Neuronal stem cell (in vitro differentiated cells): ENCODE measurements around the gene EMC9. TPM values are rescaled to one million over a fixed set of nuclear protein-coding genes. Genes with fewer than 3 reads are reported as not detected.
A peak's percentile ranks its signal among the peaks of the same experiment; 100 is the strongest.

ENCODE experiments used
- DNase-seq: peaks from one replicate; pipeline ENCODE4 v3.0.0-alpha.2; 2013; ENCODE audit warnings: low spot score
- H2AFZ ChIP-seq: one replicate; pipeline ENCODE4 v1.6.1; 2013; ENCODE audit warnings: mild to moderate bottlenecking, low read length, inconsistent platforms
- H2AK5ac ChIP-seq: 2 replicates; pipeline ENCODE4 v1.6.1; 2013; ENCODE audit warnings: low read depth, mild to moderate bottlenecking, inconsistent platforms, low read length, moderate library complexity, mixed read lengths
- H2BK120ac ChIP-seq: 2 replicates; pipeline ENCODE4 v1.6.1; 2013; ENCODE audit warnings: low read depth, mild to moderate bottlenecking, inconsistent platforms, low read length, moderate library complexity, mixed read lengths
- H2BK12ac ChIP-seq: one replicate; pipeline ENCODE4 v1.6.1; 2013; ENCODE audit warnings: low read length, inconsistent platforms
- H2BK15ac ChIP-seq: 2 replicates; pipeline ENCODE4 v1.6.1; 2013; ENCODE audit warnings: mild to moderate bottlenecking, low read length, inconsistent platforms, mixed read lengths
- H2BK5ac ChIP-seq: one replicate; pipeline ENCODE4 v1.6.1; 2013; ENCODE audit warnings: inconsistent platforms, mild to moderate bottlenecking, low read length, moderate library complexity
- H3K14ac ChIP-seq: one replicate; pipeline ENCODE4 v1.6.1; 2013; ENCODE audit warnings: low read length, inconsistent platforms
- H3K18ac ChIP-seq: 2 replicates; pipeline ENCODE4 v1.6.1; 2013; ENCODE audit warnings: low read length, inconsistent platforms
- H3K23ac ChIP-seq: 2 replicates; pipeline ENCODE4 v1.6.1; 2013; ENCODE audit warnings: low read depth, mild to moderate bottlenecking, mixed read lengths, low read length, inconsistent platforms; ENCODE audit not compliant: poor library complexity
- H3K27ac ChIP-seq: replicated peaks from 3 replicates; pipeline ENCODE4 v1.5.1; 2013; ENCODE audit warnings: low read length, inconsistent platforms
- H3K27me3 ChIP-seq, 3 experiments: 2 replicates each; pipeline ENCODE4 v1.6.1; 2013; ENCODE audit warnings: low read length in 3 of 3, mild to moderate bottlenecking in 2 of 3, inconsistent platforms in 1 of 3, low read depth in 1 of 3, mixed read lengths in 1 of 3, moderate library complexity in 1 of 3; ENCODE audit not compliant: control insufficient read depth in 3 of 3, insufficient read depth in 3 of 3
- H3K36me3 ChIP-seq, 2 donors: replicated peaks in 1 of 2; 2 replicates each; pipeline ENCODE4 v1.6.1; 2013; ENCODE audit warnings: low read length in 2 of 2; ENCODE audit not compliant: control insufficient read depth in 2 of 2, insufficient read depth in 2 of 2
- H3K4ac ChIP-seq: 2 replicates; pipeline ENCODE4 v1.6.1; 2013; ENCODE audit warnings: inconsistent platforms, mild to moderate bottlenecking, low read length, moderate library complexity
- H3K4me1 ChIP-seq, 2 donors: 1 replicate in 1 of 2; 2 replicates in 1 of 2; pipeline ENCODE4 v1.6.1; 2013; ENCODE audit warnings: low read length in 2 of 2, low read depth in 1 of 2; ENCODE audit not compliant: control insufficient read depth in 2 of 2, insufficient read depth in 1 of 2
- H3K4me2 ChIP-seq: one replicate; pipeline ENCODE4 v1.6.1; 2013; ENCODE audit warnings: mild to moderate bottlenecking, low read length, inconsistent platforms; ENCODE audit not compliant: insufficient read depth, poor library complexity, severe bottlenecking
- H3K4me3 ChIP-seq, 2 donors: 2 replicates each; pipeline ENCODE4 v1.5.1; 2013; ENCODE audit warnings: low read length in 2 of 2, mild to moderate bottlenecking in 2 of 2, inconsistent platforms in 1 of 2, moderate library complexity in 1 of 2
- H3K79me1 ChIP-seq: one replicate; pipeline ENCODE4 v1.6.1; 2013; ENCODE audit warnings: low read depth, mild to moderate bottlenecking, inconsistent platforms, low read length, moderate library complexity
- H3K9ac ChIP-seq: one replicate; pipeline ENCODE4 v1.6.1; 2013; ENCODE audit warnings: mild to moderate bottlenecking, low read depth, low read length, inconsistent platforms; ENCODE audit not compliant: poor library complexity
- H3K9me3 ChIP-seq, 2 donors: replicated peaks in 1 of 2; 2 replicates each; pipeline versions ENCODE3 to v1.6.1; 2013; ENCODE audit warnings: low read length in 2 of 2, mild to moderate bottlenecking in 2 of 2, inconsistent platforms in 1 of 2, low read depth in 1 of 2, mixed read lengths in 1 of 2, moderate library complexity in 1 of 2; ENCODE audit not compliant: control insufficient read depth in 2 of 2, insufficient read depth in 1 of 2
- H4K8ac ChIP-seq: one replicate; pipeline ENCODE4 v1.6.1; 2013; ENCODE audit warnings: low read depth, mild to moderate bottlenecking, inconsistent platforms, low read length, moderate library complexity
- H4K91ac ChIP-seq: one replicate; pipeline ENCODE4 v1.6.1; 2013; ENCODE audit warnings: low read length, low read depth, mild to moderate bottlenecking, inconsistent platforms; ENCODE audit not compliant: poor library complexity
- WGBS, 2 donors: extraction: QIAGEN DNeasy Blood & Tissue Kit; methylation state at CpG; one replicate each; pipeline ENCODE4 v1.1.7; 2013; ENCODE audit warnings: missing lambda C conversion rate in 2 of 2, mixed read lengths in 1 of 2; ENCODE audit not compliant: insufficient read length in 2 of 2, insufficient replicate concordance in 1 of 2; ENCODE audit errors: extremely low coverage in 2 of 2; 5-methylcytosine and 5-hydroxymethylcytosine counted together
- small RNA-seq: library from polyadenylated mRNA; stranded (forward); fragments of <200 nt; extraction: miRNeasy Mini kit (QIAGEN cat#:217004); gene quantifications from one replicate; pipeline ENCODE3, GENCODE V24; 2013; ENCODE audit not compliant: insufficient read depth

The EMC9 gene

DNA sequence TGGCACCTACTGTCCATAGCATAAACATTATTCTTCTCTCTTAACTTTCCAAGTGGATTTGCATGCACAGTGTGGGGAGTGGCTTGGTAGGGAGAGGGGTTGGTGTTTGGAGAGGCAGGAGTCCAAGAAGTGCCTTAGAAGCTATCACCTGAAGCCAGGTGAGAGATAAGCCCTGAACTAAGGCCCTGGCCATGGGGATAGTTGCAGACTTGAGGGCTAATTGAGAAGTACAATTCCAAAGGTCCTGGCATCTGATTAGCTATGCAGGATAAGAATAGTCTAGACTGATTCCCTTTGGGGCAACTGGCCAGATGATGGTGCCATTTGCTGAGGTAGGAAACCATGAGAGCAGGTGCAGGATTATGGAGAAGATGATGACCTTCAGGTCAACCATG lies 49.3 kb downstream of the EMC9 start:
- H3K36me3 ChIP-seq = peaks cover 0 to 3% of the 10 kb centered on the region in 2 donors
- H2AK5ac ChIP-seq = no peak overlapping the region
- H3K4ac ChIP-seq = no peak overlapping the region
- H2BK120ac ChIP-seq = no peak overlapping the region
- H3K27ac ChIP-seq = no peak overlapping the region
- H3K23ac ChIP-seq = no peak overlapping the region
- no peak overlapping the region for H3K9ac ChIP-seq
- no peak overlapping the region for H4K91ac ChIP-seq
- H3K27me3 ChIP-seq = no peaks in the 10 kb centered on the region
- H2AFZ ChIP-seq = no peak overlapping the region
- H3K9me3 ChIP-seq = no peaks in the 10 kb centered on the region
- peaks cover 14% of the 10 kb centered on the region in 2 donors for H3K4me1 ChIP-seq
- no peak overlapping the region for H3K4me3 ChIP-seq
- DNase-seq = no peak
- no peak overlapping the region for H2BK15ac ChIP-seq
- H2BK12ac ChIP-seq = no peak overlapping the region
- no peaks in the 10 kb centered on the region for H3K79me1 ChIP-seq
- no peak overlapping the region for H3K14ac ChIP-seq
- H3K4me2 ChIP-seq = no peak overlapping the region
- H2BK5ac ChIP-seq = no peak overlapping the region
- no peak overlapping the region for H4K8ac ChIP-seq
- no peak overlapping the region for H3K18ac ChIP-seq

DNA sequence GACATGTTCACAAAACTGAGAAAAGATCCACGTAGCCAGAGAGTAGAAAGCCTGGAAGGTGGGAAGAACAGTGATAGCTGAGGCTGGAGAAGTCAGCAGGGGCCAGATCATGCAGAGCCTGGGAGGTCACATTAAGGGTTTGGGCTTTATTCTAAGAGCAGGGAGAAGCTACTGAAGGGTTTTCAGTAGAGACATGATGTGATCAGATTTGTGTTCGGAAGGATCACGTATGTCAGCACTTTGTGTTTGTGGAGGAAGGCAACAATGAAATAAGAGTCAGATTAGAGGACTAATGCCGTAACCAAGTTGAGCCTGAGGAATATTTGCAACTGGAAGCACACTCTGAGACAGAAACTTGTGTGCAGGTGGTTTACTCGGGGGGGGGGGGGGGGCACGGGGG lies 51.5 kb downstream of the EMC9 start:
- H2BK15ac ChIP-seq = no peak overlapping the region
- DNase-seq = no peak
- no peak overlapping the region for H3K23ac ChIP-seq
- H2BK120ac ChIP-seq = no peak overlapping the region
- H3K36me3 ChIP-seq = no peaks in the 10 kb centered on the region
- H2BK5ac ChIP-seq = no peak overlapping the region
- no CpG with 5 or more reads among the region's 6 CpGs for WGBS, 2 donors
- no peaks in the 10 kb centered on the region for H3K79me1 ChIP-seq
- no peak overlapping the region for H4K91ac ChIP-seq
- no peak overlapping the region for H3K14ac ChIP-seq
- H2AFZ ChIP-seq = no peak overlapping the region
- no peak overlapping the region for H3K27ac ChIP-seq
- peaks cover 6 to 10% of the 10 kb centered on the region in 2 donors for H3K4me1 ChIP-seq
- H2AK5ac ChIP-seq = no peak overlapping the region
- no peak overlapping the region for H3K4me3 ChIP-seq
- H3K18ac ChIP-seq = no peak overlapping the region
- H3K4me2 ChIP-seq = no peak overlapping the region
- H3K4ac ChIP-seq = no peak overlapping the region
- no peaks in the 10 kb centered on the region for H3K9me3 ChIP-seq
- no peak overlapping the region for H3K9ac ChIP-seq
- H2BK12ac ChIP-seq = no peak overlapping the region
- peaks cover 0 to 14% (median 0%) of the 10 kb centered on the region in 3 experiments for H3K27me3 ChIP-seq
- no peak overlapping the region for H4K8ac ChIP-seq

Small RNA genes lying within 50 kb of the gene (small RNA-seq; reads per million reads assigned to genes)
- gene AL136295.4 (not detected), gene IPO4 (1.2 reads per million), gene IRF9 (not detected), gene RNA5SP383 (5.9 reads per million, percentile 30 among the genes with 10 or more reads in this experiment)
